HL-60 (cell line): ENCODE results near the gene EGFR.

Source experiments
- DNase-seq, 2 experiments: peaks; one replicate each; pipeline ENCODE4 v3.0.0-alpha.2; 2010 to 2020; ENCODE audit warnings: low read depth in 1 of 2, low spot score in 1 of 2
- H3K27ac ChIP-seq: fragments of 250-450 bp; sonication (Bioruptor Pico); replicated peaks from 2 replicates; pipeline ENCODE4 v1.5.1; 2020; ENCODE audit warnings: mild to moderate bottlenecking, moderate library complexity
- H3K27me3 ChIP-seq: fragments of 250-450 bp; sonication (Bioruptor Pico); 2 replicates; pipeline ENCODE4 v1.5.1; 2021; ENCODE audit warnings: mild to moderate bottlenecking, moderate library complexity; ENCODE audit not compliant: insufficient read depth, poor library complexity, severe bottlenecking
- H3K4me3 ChIP-seq: replicated peaks from 2 replicates; pipeline ENCODE4 v1.5.1; 2011; ENCODE audit warnings: mild to moderate bottlenecking, control low read depth, low read length; ENCODE audit not compliant: insufficient read depth
- GABPA ChIP-seq: IDR thresholded peaks from 2 replicates; pipeline ENCODE4 v1.6.1; 2012; ENCODE audit warnings: low read depth
- POLR2AphosphoS5 ChIP-seq: IDR thresholded peaks from 2 replicates; pipeline ENCODE4 v1.6.1; 2012; ENCODE audit warnings: low read depth
- SPI1 ChIP-seq: IDR thresholded peaks from 2 replicates; pipeline ENCODE4 v1.6.1; 2012; ENCODE audit warnings: low read depth, mild to moderate bottlenecking, borderline replicate concordance
- TF ChIP-seq, protein P1 (sequence below): IDR thresholded peaks from one replicate; pipeline ENCODE4 v1.5.1; 2011; ENCODE audit warnings: low read length, control low read depth, inconsistent platforms; ENCODE audit not compliant: insufficient read depth
- TF ChIP-seq, protein P2 (sequence below): IDR thresholded peaks from 2 replicates; pipeline ENCODE4 v1.6.1; 2012; ENCODE audit warnings: low read depth; ENCODE audit not compliant: insufficient replicate concordance

The EGFR gene

DNA sequence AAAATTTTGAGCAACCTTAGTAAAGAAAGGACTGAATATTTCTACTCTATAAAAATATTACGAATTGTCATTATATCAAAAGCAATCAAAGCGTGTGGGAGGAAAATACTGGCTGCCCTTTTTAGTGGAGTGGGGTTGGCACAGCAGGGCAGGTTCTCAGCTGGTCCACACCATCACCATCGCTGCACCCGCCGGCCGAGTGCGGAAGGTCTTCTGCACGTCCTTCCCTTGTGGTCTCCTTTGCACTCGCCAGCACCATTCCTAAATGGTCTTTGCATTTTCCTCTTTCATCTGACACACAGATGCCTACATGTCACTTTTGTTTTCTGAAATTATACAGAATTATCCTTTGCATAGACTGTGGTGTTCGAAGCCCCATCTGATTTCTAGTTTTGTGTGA is 229.7 kb downstream of the EGFR start:
- Histone ChIP-seq H3K27me3 (peaks cover 8% of the 10 kb centered on the region), H3K27ac (no peak overlapping the region), H3K4me3 (no peak overlapping the region)
- DNase-seq: no peak
- no peak for TF ChIP-seq POLR2AphosphoS5
- no peak for TF ChIP-seq SPI1
- TF ChIP-seq, protein P1, sequence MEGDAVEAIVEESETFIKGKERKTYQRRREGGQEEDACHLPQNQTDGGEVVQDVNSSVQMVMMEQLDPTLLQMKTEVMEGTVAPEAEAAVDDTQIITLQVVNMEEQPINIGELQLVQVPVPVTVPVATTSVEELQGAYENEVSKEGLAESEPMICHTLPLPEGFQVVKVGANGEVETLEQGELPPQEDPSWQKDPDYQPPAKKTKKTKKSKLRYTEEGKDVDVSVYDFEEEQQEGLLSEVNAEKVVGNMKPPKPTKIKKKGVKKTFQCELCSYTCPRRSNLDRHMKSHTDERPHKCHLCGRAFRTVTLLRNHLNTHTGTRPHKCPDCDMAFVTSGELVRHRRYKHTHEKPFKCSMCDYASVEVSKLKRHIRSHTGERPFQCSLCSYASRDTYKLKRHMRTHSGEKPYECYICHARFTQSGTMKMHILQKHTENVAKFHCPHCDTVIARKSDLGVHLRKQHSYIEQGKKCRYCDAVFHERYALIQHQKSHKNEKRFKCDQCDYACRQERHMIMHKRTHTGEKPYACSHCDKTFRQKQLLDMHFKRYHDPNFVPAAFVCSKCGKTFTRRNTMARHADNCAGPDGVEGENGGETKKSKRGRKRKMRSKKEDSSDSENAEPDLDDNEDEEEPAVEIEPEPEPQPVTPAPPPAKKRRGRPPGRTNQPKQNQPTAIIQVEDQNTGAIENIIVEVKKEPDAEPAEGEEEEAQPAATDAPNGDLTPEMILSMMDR: no peak
- no peak for TF ChIP-seq GABPA
- TF ChIP-seq, protein P2, sequence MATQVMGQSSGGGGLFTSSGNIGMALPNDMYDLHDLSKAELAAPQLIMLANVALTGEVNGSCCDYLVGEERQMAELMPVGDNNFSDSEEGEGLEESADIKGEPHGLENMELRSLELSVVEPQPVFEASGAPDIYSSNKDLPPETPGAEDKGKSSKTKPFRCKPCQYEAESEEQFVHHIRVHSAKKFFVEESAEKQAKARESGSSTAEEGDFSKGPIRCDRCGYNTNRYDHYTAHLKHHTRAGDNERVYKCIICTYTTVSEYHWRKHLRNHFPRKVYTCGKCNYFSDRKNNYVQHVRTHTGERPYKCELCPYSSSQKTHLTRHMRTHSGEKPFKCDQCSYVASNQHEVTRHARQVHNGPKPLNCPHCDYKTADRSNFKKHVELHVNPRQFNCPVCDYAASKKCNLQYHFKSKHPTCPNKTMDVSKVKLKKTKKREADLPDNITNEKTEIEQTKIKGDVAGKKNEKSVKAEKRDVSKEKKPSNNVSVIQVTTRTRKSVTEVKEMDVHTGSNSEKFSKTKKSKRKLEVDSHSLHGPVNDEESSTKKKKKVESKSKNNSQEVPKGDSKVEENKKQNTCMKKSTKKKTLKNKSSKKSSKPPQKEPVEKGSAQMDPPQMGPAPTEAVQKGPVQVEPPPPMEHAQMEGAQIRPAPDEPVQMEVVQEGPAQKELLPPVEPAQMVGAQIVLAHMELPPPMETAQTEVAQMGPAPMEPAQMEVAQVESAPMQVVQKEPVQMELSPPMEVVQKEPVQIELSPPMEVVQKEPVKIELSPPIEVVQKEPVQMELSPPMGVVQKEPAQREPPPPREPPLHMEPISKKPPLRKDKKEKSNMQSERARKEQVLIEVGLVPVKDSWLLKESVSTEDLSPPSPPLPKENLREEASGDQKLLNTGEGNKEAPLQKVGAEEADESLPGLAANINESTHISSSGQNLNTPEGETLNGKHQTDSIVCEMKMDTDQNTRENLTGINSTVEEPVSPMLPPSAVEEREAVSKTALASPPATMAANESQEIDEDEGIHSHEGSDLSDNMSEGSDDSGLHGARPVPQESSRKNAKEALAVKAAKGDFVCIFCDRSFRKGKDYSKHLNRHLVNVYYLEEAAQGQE: no peak

DNA sequence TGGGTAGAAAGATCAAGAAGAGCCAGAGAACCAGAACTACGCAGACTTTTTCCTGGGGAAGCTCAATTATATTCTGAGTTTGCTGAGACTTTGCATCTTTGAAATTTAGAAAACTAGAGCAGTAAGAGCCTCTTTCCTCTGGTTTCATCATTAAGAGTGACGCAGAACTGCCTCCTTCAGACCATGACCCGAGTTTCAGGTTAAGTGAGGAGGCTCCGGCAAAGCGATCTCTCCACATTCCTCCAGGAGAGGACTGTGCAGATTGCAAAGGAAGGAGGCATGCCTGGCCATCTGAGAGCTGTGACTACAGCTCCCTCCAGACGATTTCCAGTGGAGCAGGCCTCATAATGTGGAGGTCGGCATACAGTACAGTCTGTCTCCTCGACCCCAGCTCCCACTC is 230.5 kb downstream of the EGFR start:
- DNase-seq: no peak
- Histone ChIP-seq H3K27ac (no peak overlapping the region), H3K4me3 (no peak overlapping the region), H3K27me3 (peaks cover 16% of the 10 kb centered on the region)
- no peak for TF ChIP-seq GABPA
- TF ChIP-seq POLR2AphosphoS5: no peak
- TF ChIP-seq, protein P2: no peak
- no peak for TF ChIP-seq SPI1
- TF ChIP-seq, protein P1: no peak

DNA sequence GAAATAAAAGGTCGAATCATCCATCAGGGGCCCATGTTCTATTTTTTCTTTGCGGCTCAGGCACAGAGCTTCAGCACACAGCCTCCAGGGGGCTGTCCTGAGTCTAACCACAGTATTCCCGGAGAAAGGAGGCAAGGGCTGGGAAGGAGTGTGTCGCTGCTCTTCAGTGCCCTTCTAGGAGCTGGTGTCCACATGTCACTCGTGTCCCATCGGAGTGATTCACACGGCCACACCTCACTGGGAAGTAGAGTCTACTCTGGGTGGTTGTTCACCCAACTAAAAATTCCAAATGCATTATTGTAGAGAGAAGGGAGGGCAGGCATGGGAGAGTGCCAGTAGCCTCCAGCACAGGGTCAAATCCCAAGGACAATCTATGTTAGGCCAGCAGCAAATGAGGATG is 231.5 kb downstream of the EGFR start:
- no peak for TF ChIP-seq SPI1
- TF ChIP-seq, protein P1: no peak
- TF ChIP-seq, protein P2: no peak
- no peak for TF ChIP-seq POLR2AphosphoS5
- TF ChIP-seq GABPA: no peak
- DNase-seq: no peak
- H3K27ac ChIP-seq: no peak overlapping the region
- no peak overlapping the region for H3K4me3 ChIP-seq
- H3K27me3 ChIP-seq: peaks cover 20% of the 10 kb centered on the region
